ENCODE data around the gene PLAGL1. TPM values are rescaled to one million over a fixed set of nuclear protein-coding genes. Genes with fewer than 3 reads are reported as not detected.
"Not testable (repeated sequence)": the region's sequence is repeated elsewhere in the genome, so short reads cannot be mapped to it uniquely, and the experiment has no call there.

Gene PLAGL1
- total RNA-seq, 2 donors from 2014 or later = 13.2 to 25.8 TPM

GRCh38 chr6:144019929-144020328 lies 11.9 kb upstream of the PLAGL1 start:
- intact Hi-C loops (cut with DNase I) = no loop called here
- H3K4me3 ChIP-seq = no peak overlapping the region
- 83% methylated on average over 5 of the region's 5 CpGs for WGBS

GRCh38 chr6:144017166-144018094 lies 9.4 kb upstream of the PLAGL1 start:
- no peak for TF ChIP-seq POLR2AphosphoS5 (IDR thresholded peaks at IDR 0.05)
- TF ChIP-seq POLR2A (IDR thresholded peaks at IDR 0.05) = no peak
- H3K4me3 ChIP-seq = no peak overlapping the region
- 87% methylated on average over 5 of the region's 5 CpGs for WGBS
- no peak overlapping the region for H3K27ac ChIP-seq
- no peaks in the 10 kb centered on the region for H3K27me3 ChIP-seq (replicated peaks; ENCODE audit: insufficient read depth)
- no peak for DNase-seq (ENCODE audit: low spot score)
- H3K9me3 ChIP-seq = no peaks in the 10 kb centered on the region
- intact Hi-C loops (cut with DNase I) = no loop called here
- H3K36me3 ChIP-seq = no peaks in the 10 kb centered on the region
- no peaks in the 10 kb centered on the region for H3K4me1 ChIP-seq (replicated peaks)

More at GRCh38 chr6:144019929-144020328, 11.9 kb upstream of the PLAGL1 start:
- Histone ChIP-seq H3K27me3 (replicated peaks; ENCODE audit: insufficient read depth) (no peaks in the 10 kb centered on the region), H3K4me1 (replicated peaks) (no peaks in the 10 kb centered on the region), H3K36me3 (no peaks in the 10 kb centered on the region), H3K27ac (no peak overlapping the region), H3K9me3 (no peaks in the 10 kb centered on the region)
- DNase-seq (ENCODE audit: low spot score) = no peak
- TF ChIP-seq POLR2A (IDR thresholded peaks at IDR 0.05) (no peak), POLR2AphosphoS5 (IDR thresholded peaks at IDR 0.05) (no peak), CTCF (IDR thresholded peaks at IDR 0.05) (no peak)

GRCh38 chr6:144013486-144013909 lies 5.4 kb upstream of the PLAGL1 start:
- no peaks in the 10 kb centered on the region for H3K36me3 ChIP-seq
- WGBS = 12% methylated on average over 8 of the region's 8 CpGs
- no peaks in the 10 kb centered on the region for H3K27me3 ChIP-seq (replicated peaks; ENCODE audit: insufficient read depth)
- TF ChIP-seq CTCF (IDR thresholded peaks at IDR 0.05) (peak; percentile 58 to 83 (median 82)), POLR2AphosphoS5 (IDR thresholded peaks at IDR 0.05) (peak; percentile 28), POLR2A (IDR thresholded peaks at IDR 0.05) (no peak)
- no peak overlapping the region for H3K27ac ChIP-seq
- H3K9me3 ChIP-seq = no peaks in the 10 kb centered on the region
- peak; percentile 71 for DNase-seq (ENCODE audit: low spot score)
- no peak overlapping the region for H3K4me3 ChIP-seq
- intact Hi-C loops (cut with DNase I) = loop anchor here (1.0 kb wide), 1 partner anchor 438 kb away; no protein-coding TSS in a partner anchor
- H3K4me1 ChIP-seq (replicated peaks) = no peaks in the 10 kb centered on the region

- no peaks in the 10 kb centered on the region for H3K27me3 ChIP-seq (replicated peaks; ENCODE audit: insufficient read depth)
- no peak overlapping the region for H3K4me3 ChIP-seq
- no peak for TF ChIP-seq POLR2AphosphoS5 (IDR thresholded peaks at IDR 0.05)
- no peak for TF ChIP-seq CTCF (IDR thresholded peaks at IDR 0.05)
- no peak for TF ChIP-seq POLR2A (IDR thresholded peaks at IDR 0.05)
- H3K27ac ChIP-seq = no peak overlapping the region
- no peaks in the 10 kb centered on the region for H3K4me1 ChIP-seq (replicated peaks)
- 81% methylated on average over 1 of the region's 1 CpG for WGBS
- no peaks in the 10 kb centered on the region for H3K9me3 ChIP-seq
- intact Hi-C loops (cut with DNase I) = no loop called here
- H3K36me3 ChIP-seq = no peaks in the 10 kb centered on the region
- DNase-seq (ENCODE audit: low spot score) = no peak
Measured at GRCh38 chr6:144012534-144012933, 4.5 kb upstream of the PLAGL1 start.

- 95% methylated on average over 2 of the region's 2 CpGs for WGBS
- H3K4me3 ChIP-seq; DNase-seq (ENCODE audit: low spot score); H3K4me1 ChIP-seq (replicated peaks); H3K36me3 ChIP-seq; H3K27me3 ChIP-seq (replicated peaks; ENCODE audit: insufficient read depth); intact Hi-C loops (cut with DNase I); H3K27ac ChIP-seq; H3K9me3 ChIP-seq: not testable (repeated sequence)
Measured at GRCh38 chr6:144009628-144010027, 1.6 kb upstream of the PLAGL1 start.
